ENCODE data around the gene VWA1.
"Not testable (repeated sequence)": the region's sequence is repeated elsewhere in the genome, so short reads cannot be mapped to it uniquely, and the experiment has no call there.

Gene VWA1

DNA sequence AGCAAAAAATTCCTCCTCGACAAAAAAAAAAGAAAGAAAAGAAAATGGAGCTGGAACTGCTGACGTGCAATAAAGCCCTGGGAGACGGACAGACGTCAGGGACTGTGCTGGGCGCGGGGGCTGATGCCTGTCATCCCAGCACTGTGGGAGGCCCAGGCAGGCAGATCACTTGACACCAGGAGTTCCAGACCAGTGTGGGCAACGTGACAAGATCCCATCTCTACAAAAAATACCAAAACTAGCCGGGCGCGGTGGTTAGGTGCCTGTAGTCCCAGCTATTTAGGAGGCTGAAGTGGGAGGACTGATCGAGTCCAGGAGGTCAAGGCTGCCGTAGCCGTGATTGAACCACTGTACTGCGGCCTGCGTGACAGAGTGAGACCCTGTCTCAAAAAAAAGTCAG, 10.8 kb upstream of the VWA1 start:
- DNase-seq (ENCODE audit: low read depth), result no peak

DNA sequence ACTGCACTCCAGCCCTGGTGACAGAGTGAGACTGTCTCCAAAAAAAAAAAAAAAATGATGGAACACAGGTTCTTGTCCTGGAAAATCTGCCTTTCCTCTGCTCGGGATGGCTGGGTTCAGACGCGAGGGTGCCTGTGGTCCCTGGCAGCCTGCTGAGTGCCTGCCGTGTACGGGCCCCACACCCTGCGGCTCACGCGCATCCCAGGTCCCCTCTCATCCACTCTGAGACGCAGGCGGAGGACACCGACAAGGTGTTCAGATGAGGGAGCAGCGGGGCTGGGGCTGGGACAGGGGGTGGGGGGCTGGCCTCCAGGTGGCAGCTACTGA, 10.1 kb upstream of the VWA1 start:
- no peak for DNase-seq (ENCODE audit: low read depth)

DNA sequence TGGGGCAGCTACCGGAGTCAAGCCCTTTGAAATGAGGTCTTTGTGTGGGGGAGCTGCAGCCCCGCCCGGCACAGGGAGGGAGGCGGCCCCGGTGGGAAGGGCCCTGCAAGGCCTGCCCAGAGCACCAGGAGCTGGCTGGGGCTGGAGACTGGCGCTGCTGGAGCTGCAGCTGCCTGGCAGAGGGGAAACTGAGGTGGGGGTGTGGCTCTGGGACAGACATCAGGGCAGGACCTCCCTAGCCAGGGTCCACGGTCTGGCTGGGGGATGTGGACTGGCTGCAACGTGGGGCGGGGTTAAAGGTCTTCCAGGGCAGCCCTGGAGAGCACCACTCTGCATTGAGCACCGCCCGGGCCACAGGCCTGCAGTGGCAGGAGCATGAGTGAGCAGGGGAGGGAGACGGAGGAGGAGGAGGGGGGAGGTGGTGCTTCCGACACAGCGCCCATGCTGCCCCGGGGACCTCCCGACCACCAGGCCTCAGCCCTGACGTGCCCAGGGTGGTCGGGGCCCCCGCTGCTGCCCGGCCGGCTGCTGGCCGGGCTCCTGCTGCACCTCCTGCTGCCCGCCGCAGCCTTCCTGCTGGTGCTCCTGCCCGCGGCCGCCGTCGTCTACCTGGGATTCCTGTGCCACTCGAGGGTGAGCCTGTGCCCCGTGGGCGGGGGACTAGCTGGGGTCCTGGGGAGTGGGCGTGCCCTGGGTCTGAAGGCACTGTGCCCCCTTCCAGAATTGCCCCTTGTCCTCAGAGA, 9.6 kb upstream of the VWA1 start:
- no peak for DNase-seq (ENCODE audit: low read depth)

DNA sequence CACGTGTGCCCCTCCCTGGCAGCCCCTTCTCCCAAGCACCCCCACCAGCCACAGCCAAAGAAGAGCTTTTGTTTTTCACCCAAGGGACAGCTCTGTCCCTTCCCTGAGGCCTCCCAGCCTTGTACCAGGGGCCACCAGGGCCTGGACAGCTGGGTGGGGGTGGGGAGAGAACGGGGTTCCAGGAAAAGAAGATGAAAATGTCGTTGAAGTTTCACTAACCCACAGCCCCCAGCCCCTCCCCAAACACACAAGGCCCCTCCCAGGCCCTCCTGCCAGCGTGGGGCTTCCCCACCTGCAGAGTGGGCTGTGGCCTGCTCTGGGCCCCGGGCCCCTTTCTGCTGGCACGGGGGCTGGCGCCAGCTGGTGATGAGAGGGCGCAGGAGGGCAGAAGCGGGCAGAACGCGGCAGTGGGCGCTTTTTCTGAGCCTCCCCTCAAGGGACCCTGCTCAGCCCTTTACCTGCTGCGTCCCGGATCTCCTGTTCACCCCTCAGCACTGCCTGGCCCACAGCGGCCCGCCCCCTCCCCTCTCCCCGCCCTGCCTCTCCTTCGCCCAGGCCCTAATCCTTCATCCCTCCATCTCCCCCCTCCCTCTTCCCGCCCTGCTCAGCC, 8.9 kb upstream of the VWA1 start:
- DNase-seq (ENCODE audit: low read depth), result no peak

DNA sequence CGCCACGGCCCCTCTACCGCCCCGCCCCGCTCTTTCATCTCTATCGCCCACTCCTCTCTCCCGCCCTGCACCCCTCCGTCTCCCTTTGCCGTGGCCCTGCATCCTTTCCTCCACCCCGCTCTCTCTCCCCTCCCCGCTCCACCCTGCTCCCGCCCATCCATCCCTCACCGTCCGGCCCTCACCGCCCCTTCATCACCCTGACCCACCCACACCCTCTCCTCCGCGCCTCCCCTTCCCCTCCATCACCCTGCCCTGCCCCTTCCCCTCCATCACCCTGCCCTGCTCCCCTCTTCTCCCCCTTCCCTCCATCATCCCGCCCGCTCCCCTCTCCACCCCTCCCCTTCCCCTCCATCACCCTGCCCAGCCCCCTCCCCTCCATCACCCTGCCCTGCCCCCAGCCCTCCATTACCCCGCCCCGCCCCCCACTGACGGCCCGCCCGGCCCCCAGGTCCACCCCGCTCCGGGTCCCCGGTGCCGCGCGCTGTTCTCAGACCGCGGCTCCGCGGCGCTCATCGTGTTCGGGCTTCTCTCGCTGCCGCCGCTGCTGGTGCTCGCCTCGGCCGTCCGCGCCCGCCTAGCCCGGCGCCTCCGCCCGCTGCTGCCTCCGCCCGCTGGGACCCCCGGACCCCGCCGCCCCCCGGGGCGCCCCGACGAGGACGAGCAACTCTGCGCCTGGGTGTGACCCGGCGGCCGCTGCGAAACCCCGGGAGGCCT, 8.2 kb upstream of the VWA1 start:
- no peak for DNase-seq (ENCODE audit: low read depth)

DNA sequence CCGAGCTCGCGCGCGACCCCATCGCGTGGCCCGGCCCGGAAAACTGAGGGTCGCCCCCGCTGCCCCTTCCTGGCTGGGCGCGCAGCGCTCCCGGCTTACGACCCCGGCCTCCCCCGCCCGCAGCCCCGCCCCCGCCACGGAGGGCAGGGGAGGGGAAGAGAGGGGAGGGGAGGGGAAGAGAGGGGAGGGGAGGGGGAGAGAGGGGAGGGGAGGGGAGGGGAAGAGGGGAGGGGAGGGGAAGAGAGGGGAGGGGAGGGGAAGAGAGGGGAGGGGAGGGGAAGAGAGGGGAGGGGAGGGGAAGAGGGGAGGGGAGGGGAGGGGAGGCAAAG, 7.7 kb upstream of the VWA1 start:
- no peak for DNase-seq (ENCODE audit: low read depth)

DNA sequence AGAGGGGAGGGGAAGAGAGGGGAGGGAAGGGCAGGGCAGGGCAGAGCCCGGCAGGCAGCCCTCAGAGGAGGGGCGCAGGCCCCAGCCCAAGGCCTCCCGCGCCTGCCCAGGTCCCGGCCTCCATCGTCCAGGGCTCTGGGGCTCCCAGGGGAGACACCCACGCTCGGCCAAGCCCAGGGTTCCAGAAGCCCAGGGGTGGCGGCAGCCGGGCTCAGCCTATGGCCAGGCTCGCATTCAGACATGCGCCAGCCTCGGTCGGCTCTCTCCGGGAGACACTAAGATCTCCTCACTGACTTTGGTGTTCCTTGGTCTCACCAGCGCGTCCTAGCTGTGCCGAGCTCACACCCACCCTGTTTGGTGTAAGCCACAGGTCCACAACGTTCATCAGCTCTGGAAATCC, 7.3 kb upstream of the VWA1 start:
- DNase-seq (ENCODE audit: low read depth), result no peak

DNA sequence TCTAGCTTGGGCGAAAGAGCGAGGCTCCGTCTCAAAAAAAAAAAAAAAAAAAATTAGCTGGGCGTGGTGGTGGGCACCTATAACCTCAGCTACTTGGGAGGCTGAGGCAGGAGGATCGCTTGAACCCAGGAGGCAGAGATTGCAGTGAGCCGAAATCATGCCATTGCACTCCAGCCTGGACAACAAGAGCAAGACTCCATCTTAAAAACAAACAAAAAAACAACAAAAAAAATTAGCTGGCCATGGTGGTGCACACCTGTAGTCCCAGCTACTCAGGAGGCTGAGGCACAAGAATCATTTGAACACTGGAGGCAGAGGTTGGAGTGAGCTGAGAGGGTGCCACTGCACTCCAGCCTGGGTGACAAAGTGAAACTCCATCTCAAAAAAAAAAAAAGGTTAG, 6.5 kb upstream of the VWA1 start:
- DNase-seq (ENCODE audit: low read depth), result not testable (repeated sequence)

DNA sequence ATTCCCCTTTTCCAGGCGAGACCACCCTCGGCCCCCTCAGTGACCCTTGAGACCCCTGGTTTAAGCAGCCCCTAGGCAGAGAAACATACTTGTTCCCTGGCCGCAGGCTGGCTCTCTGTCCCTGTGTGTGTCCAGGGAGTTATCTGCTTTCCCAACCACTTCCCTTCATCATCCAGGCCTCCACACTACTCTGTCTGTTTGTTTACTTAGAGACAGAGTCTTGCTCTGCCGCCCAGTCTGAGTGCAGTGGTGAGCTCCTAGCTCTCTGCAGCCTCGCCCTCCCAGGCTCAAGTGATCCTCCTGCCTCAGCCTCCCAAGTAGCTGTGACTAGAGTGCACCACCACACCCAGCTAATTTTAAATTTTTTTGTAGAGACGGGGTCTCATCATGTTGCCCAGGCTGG, 5.8 kb upstream of the VWA1 start:
- DNase-seq (ENCODE audit: low read depth), result no peak

DNA sequence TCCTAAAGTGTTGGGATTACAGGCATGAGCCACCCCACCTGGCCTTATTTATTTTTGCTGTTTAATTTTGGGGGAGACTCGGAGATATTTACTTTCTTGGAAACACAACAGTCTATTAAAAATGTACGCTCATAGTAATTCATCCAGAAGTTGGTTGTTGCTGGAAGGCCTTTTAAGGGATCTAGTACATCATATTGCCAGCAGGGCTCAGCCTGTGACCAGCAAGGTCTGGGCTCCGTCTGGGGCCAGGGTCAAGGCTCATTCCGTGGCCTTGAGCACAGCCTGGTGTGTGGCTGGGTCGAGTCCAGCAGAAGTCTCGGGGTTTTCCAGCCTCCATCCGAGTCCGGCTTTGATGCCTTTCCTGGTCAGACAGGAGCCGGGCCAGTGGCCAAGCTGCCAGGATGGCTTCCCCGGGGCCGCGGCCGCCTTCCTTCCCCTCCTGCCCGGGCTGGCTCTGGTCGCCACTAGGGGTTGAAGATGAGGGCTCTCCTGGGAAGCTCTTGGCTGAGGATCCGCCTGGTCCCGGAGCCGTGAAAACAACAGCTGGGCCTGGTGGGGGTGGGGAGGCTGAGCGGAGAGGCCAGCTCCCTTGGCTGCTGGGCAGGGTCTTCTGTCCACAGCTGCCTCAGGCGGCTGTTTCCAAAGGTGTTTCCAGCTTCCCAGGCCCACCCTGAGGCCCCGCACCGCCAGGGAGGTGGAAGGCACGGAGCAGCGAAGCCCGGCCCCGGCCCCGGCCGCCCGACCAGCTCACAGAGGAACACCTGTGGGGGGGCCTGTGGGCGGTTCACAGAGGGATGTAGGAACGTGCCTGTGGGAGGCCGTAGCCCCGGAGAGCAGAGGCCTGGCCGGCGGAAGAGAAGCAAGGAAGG, 5.1 kb upstream of the VWA1 start:
- DNase-seq (ENCODE audit: low read depth), result no peak

DNA sequence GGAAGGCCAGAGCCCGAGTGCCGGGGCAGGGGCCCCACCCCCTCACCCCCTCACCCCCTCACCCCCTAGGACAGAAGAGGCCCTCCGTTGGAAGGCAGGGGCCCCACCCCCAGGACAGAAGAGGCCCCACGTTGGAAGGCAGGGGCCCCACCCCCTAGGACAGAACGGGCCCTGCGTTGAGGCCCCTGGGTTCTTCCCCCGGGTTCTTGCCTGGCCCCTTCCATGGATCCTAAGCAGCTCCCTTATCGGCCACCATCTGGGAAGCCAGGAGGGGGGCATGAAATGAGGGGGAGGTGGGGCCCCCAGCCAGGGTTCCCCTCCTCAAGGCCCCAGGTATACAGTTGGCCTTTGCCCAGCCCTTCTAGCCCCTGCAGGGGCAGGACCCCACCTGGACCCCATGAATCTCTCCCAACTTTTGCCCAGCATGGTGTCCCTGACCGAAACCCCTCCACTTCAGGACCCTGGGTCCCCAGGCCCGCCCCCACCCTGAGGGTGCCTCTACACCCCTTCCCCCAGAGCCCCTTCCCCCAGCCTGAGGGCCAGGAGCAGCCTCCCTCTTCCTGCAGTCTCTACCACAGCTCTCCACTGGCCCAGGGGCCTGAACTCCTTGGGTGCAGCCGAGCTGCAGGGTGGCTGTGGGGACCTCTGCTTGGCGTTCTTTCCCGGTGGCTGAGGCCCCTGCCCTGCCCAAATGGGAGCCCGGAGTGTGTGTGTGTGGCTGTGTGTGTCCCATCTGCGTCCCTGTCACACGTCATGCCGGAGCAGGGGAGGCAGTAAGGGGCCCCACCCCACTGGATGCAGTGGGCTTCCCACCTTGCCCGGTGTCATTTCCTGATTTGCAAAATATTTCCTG, 4.3 kb upstream of the VWA1 start:
- no peak for DNase-seq (ENCODE audit: low read depth)

DNA sequence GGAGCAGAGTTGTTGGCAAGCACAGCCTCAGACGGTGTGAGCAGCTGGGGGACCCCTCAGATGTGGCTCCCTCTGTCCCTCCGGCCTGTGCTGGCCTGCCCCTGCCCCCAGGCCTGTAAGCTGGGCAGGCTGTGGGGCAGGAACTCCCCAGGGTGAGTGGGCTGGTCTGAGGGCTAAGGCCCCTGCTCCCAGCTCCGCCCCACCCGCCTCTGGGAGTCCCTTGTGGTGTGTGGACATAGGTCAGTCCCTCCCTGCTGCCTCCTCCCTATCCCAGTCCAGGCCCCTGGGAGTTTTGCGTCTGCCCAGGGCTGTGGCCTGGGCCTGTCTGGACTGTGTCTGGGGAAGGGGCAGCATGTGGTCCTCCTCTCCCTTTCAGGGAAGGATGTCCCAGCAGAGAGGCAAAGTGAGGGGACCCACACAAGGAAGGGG, 3.6 kb upstream of the VWA1 start:
- DNase-seq (ENCODE audit: low read depth), result no peak

DNA sequence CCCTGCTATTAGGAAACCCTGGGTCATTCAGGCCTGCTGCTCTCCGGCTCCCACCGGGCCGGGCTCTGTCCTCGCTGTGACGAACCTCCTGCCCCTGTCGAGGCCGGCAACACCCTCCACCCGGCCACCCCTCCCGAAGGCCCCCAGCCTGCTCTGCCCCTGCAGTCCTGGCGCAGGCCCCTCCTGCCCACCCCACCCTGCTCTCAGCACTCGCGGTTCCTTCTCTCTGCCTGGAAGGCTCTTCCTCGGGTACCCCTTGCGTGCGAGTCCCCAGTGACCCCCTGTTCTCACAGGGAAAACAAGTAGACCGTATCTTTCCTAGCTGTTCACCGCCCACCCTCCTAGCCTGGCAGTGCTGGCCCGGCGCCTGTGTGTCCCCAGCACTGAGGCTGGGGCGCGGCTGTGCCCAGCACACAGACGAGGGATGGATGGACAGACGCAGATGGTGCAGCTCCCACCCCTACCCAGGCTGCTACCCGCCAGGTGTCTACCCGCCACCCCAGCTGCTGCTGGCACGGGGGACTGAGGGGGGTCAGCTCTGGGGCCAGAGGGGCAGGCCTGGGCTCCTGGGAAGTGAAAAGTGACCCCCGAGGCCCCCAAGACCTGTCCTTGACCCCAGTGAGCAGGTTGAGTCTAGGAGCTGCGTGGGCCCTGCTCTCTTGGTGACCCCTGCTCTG, 3.1 kb upstream of the VWA1 start:
- no peak for DNase-seq (ENCODE audit: low read depth)

DNA sequence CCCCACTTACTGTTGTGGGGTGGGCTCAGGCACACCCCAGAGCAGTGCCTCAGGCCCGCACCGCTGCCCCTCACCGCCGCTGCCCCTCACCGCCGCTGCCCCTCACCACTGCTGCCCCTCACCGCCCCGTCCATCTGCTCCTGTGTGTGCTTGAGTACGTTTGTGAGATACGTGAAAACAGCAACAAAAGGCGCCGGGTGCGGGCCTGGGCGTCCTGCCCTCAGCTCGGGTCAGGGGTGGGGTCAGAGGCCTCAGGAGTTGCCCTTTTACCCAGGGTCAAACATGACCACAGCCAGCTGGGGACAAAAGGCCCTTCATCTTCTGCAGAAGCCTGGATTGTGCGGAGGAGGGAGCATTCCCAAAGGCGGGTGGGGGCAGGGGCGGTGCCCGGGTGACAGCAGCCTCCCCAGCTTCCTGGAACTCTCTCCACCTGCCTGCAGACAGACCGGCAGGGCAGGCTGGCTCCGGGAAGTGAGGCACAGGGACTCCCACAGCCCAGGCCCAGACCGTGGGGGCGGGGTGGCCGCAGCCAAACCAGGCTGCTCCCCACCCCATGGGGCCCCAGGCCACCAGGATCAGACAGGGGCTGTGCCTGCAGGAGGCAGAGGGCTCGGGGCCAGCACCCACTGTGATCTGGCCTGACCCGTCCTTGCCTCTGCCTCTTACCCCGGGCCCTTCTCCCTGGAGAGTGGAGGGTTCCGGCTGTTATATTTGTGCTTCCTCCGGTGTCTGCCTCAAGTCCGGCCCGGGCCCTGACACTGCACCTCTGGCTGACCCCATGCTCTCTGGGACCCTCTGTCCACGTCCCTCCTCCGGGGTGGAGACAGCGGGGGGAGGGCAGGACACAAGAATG, 2.3 kb upstream of the VWA1 start:
- no peak for DNase-seq (ENCODE audit: low read depth)

DNA sequence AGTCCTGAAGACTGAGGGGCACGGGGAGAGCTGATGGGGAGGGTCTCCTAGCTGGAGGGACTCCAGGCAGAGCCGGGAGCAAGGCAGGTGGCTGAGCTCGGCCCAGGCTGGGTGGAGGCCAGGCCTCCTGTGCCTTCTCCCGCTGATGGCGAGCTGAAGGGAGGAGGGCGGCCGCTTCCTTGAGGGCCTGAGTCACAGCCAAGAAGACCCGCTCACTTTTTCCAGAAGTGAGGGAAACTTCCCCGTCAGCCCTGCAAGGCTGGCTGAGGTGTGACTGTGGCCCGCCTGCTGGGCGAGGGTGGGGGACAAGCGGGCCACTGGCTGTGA, 1.7 kb upstream of the VWA1 start:
- no peak for DNase-seq (ENCODE audit: low read depth)

DNA sequence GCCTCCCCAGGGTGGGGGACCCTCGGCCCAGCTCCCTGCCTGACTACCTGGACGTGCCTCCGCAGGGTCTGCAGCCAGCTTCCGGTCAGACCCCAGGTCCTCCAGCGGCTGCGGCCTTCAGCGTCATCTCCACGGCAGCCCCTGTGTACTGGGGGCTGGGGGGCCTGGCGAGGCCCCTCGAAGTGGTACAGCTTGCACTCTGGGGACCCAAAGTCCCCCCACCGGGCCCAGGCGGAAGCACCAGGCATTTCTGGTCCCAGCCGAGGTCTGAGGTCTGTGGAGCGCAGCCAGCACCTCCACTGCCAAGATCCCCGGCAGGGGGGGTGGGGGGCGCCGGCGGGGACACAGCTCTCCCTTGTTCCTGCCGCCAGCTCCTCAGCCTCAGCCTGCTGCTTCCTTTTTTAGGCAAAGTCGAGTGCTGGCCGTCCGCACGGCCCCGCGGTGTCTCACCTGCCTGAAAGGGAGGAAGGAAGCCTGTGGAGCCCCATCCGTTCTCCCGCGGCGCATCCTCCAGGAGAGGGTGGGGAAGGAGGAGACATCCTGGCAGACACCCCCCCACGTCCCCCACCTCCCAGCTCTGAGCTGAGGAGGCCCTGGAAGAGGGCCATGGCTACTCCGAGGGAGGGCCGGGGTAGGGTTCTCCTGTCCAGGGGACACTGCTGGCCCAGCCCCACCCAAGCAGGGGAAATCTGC, 1.2 kb upstream of the VWA1 start:
- DNase-seq (ENCODE audit: low read depth), result no peak

DNA sequence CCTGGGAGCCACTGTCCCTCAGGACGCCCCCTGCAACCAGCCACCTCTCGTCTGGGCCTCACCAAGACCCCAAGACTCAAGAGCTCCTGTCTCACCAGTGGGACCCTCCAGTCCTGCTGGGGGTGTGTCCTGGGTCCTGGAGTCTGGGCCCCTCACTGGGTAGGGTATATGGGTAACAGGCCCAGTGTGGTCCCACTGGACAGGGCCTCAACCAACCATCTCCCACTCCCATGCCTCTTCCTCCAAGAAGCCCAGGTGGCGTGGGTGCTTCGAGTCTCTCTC, 725 bp upstream of the VWA1 start:
- no peak for DNase-seq (ENCODE audit: low read depth)

DNA sequence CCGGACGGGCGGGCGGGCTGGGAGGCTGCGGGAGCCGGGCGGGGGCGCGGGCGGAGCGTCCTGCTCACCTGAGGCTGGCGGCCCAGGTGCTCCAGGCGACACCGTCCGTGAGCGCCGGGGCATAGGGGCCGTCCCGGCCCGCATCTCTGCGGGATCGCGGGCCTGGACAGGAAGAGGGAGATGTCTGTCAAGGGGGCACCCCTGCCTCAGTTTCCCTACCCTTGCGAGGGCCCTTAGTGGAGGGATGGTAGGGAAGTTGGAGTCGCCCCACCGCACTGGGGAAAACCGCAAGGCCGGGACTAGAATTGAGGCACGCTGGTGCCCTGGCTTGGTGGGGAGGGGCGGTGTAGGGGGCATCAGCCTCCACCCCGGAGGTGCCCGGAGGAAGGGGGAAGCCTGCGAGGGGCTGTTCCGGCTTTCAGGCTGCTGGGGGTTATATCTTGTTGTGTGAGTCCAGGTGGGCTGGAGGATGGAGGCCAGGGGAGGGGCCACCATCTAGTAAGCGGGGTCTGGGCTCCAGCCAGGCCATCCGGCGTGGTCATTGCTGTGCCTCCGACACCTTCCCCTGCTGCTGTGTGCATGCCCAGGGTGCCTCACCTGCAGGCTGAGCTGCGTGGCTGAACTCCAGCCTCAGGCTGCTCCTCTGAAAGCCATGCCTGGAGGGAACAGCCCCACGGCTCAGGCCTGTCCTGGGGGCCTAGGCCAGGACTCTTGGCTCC, 580 bp downstream of the VWA1 start:
- DNase-seq (ENCODE audit: low read depth), result no peak

DNA sequence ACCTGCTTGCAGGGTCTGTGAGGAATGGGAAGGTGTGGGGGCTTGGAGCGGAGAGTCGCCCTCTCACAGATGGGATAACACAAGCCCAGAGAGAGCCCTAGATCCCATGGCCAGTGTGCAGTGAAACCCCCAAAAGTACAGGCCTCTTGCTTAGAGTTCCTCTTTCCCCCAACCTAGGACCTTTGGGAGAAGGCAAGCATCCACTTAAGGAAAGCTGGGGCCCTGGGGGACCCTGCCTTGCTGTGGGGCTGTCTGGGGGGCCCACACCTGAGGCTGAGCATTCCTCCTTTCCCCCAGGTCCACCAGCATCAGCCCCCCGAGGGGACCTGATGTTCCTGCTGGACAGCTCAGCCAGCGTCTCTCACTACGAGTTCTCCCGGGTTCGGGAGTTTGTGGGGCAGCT, 1.1 kb downstream of the VWA1 start:
- DNase-seq (ENCODE audit: low read depth), result no peak

All from HS-27A (cell line).